Cardiac muscle cell (in vitro differentiated cells and primary cell): Measurements from ENCODE around the gene ING2. TPM values are rescaled to one million over a fixed set of nuclear protein-coding genes. Genes with fewer than 3 reads are reported as not detected.

Experiments used
- DNase-seq, 2 donors: peaks; one replicate each; pipeline versions ENCODE4 v3.0.0 to v3.0.0-alpha.2; 2010 to 2017; ENCODE audit warnings: low read depth in 1 of 2, low spot score in 1 of 2
- H3K27ac ChIP-seq: fragments of 200-600 bp; sonication (generic); 2 replicates; pipeline ENCODE4 v1.5.1; 2016
- H3K27me3 ChIP-seq: fragments of 200-600 bp; sonication (generic); 2 replicates; pipeline ENCODE4 v1.6.0; 2016; ENCODE audit warnings: control low read depth
- H3K36me3 ChIP-seq: fragments of 200-600 bp; sonication (generic); 2 replicates; pipeline ENCODE4 v1.5.1; 2016; ENCODE audit warnings: control low read depth
- H3K4me1 ChIP-seq: fragments of 200-600 bp; sonication (generic); 2 replicates; pipeline ENCODE4 v1.8.1; 2017; ENCODE audit warnings: low read depth, mild to moderate bottlenecking, mixed run types
- H3K4me3 ChIP-seq: fragments of 200-600 bp; sonication (generic); 2 replicates; pipeline ENCODE4 v1.5.1; 2016; ENCODE audit warnings: mild to moderate bottlenecking
- H3K9me3 ChIP-seq: fragments of 200-600 bp; sonication (generic); 2 replicates; pipeline ENCODE4 v1.5.1; 2017; ENCODE audit warnings: low read depth, mild to moderate bottlenecking, control low read depth
- polyA plus RNA-seq: library from polyadenylated mRNA; unstranded; fragments of >200 nt; fragmentation: Nextera tagmentation; extraction: Ambion mirVana; gene quantifications from 2 replicates; pipeline ENCODE4 v1.2.1, GENCODE V29; 2016
- total RNA-seq: library from RNA; depleted of rRNA; stranded (reverse); fragments of >200 nt; gene quantifications from 2 replicates; pipeline ENCODE4 v1.2.3, GENCODE V29; 2016
- TF ChIP-seq, protein P1 (sequence below): IDR thresholded peaks from 2 replicates; pipeline ENCODE4 v1.5.1; 2012; ENCODE audit warnings: low read depth, mild to moderate bottlenecking, low read length

The ING2 gene
- total and polyA plus RNA-seq, 2 experiments from 2014 or later, result 14.2 to 32.9 TPM

DNA sequence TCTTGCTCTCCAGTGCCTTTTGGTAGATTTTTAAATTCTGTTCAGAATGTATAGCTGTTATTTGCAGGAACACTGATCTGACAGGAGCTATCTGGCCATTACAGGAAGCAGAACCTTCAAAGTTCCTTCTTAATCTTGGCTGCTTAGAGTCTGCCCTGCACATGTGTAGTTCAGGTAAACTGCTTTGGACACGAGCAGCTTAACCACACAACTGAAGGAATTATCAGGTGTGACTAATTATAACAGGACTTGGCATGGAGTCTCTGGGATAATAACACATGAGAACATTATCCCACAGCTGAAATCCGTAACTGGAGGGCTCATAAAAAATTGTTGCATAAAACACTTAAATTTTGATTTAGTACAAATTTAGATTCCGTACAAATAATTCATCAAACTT lies 11.6 kb upstream of the ING2 start:
- no peak for DNase-seq
- Histone ChIP-seq H3K36me3 (no peaks in the 10 kb centered on the region), H3K27me3 (no peaks in the 10 kb centered on the region), H3K4me1 (no peaks in the 10 kb centered on the region), H3K27ac (no peak overlapping the region), H3K9me3 (no peaks in the 10 kb centered on the region), H3K4me3 (no peak overlapping the region)
- TF ChIP-seq, protein P1, sequence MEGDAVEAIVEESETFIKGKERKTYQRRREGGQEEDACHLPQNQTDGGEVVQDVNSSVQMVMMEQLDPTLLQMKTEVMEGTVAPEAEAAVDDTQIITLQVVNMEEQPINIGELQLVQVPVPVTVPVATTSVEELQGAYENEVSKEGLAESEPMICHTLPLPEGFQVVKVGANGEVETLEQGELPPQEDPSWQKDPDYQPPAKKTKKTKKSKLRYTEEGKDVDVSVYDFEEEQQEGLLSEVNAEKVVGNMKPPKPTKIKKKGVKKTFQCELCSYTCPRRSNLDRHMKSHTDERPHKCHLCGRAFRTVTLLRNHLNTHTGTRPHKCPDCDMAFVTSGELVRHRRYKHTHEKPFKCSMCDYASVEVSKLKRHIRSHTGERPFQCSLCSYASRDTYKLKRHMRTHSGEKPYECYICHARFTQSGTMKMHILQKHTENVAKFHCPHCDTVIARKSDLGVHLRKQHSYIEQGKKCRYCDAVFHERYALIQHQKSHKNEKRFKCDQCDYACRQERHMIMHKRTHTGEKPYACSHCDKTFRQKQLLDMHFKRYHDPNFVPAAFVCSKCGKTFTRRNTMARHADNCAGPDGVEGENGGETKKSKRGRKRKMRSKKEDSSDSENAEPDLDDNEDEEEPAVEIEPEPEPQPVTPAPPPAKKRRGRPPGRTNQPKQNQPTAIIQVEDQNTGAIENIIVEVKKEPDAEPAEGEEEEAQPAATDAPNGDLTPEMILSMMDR, result no peak

DNA sequence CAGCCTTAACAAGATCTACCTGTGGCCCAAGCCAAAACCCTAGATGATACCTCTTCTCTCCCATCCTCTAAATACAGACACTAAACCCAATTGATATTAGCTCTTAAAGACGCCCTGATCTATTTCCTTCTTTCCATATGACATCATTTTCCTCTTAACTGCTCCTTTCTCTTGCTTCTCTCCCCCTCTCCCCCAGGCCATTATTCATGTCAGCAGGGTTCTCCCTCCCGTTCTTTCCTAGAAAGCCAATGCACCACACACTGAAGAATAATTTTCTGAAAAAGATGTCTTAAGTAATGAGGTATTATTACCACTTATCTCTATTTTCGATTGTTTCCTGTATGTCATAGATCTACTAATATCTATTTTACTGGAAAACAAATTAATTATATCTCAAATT lies 9.7 kb upstream of the ING2 start:
- Histone ChIP-seq H3K4me3 (no peak overlapping the region), H3K36me3 (no peaks in the 10 kb centered on the region), H3K27ac (no peak overlapping the region), H3K27me3 (no peaks in the 10 kb centered on the region), H3K4me1 (no peaks in the 10 kb centered on the region), H3K9me3 (no peaks in the 10 kb centered on the region)
- DNase-seq, result no peak
- TF ChIP-seq, protein P1, result no peak

DNA sequence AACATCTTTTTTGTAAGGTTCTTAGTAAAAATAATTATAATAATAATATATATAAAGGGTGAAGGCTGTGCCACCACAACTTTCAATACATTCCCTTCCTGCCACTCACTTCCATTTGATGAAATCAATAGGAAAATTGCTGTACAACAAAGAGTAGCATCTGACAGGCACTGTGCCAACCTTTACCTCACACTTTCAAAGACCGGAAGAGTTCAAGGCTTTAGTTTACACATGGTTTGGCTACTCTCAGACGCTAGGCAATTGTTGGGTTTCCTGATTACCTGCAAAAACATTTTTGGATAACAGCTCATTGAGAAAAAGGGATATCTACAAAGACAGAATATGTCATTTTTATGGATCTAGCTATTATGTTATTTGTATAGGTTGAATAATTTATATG lies 5.5 kb upstream of the ING2 start:
- Histone ChIP-seq H3K4me3 (no peak overlapping the region), H3K36me3 (no peaks in the 10 kb centered on the region), H3K4me1 (peaks cover 12% of the 10 kb centered on the region), H3K27me3 (no peaks in the 10 kb centered on the region), H3K27ac (no peak overlapping the region), H3K9me3 (no peaks in the 10 kb centered on the region)
- no peak for DNase-seq
- TF ChIP-seq, protein P1, result no peak

GRCh38 chr4:183499801-183500200 lies 5.1 kb upstream of the ING2 start:
- Histone ChIP-seq H3K4me1 (peaks cover 12% of the 10 kb centered on the region), H3K27ac (no peak overlapping the region), H3K4me3 (no peak overlapping the region), H3K36me3 (no peaks in the 10 kb centered on the region), H3K27me3 (no peaks in the 10 kb centered on the region), H3K9me3 (no peaks in the 10 kb centered on the region)
- TF ChIP-seq, protein P1, result no peak
- DNase-seq, result no peak

DNA sequence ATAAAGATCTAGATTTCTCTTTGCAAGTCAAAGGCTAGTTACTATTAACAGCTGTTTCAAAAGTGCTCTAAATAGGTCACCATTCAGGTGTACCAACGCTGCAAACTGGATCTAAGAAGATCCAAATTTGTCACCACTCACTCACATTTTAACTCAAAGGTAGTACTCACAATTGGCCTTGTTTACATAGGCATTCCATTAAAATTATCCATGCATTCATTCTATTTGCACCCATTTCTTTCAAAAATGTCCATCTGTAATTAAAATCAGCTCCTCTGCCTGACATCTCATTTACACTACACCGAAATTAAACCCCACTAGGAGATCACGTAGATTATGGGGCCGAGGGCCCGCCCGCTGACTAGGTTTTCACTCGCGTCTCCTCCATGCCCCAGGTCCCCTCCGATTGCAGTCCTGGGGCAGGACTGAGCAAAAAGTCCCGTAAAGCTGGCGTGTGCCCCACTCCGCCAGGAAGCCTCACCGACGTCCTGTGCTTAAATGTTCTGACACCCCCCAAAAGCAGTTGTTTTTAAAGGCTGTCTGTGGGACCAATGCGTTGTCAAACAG lies 1.3 kb upstream of the ING2 start:
- Histone ChIP-seq H3K4me3 (peak overlapping the region; percentile 71), H3K4me1 (peaks cover 26% of the 10 kb centered on the region), H3K36me3 (no peaks in the 10 kb centered on the region), H3K9me3 (no peaks in the 10 kb centered on the region), H3K27me3 (no peaks in the 10 kb centered on the region), H3K27ac (peak overlapping the region; percentile 90)
- DNase-seq, result no peak
- TF ChIP-seq, protein P1, result no peak
